Endothelial cell of umbilical vein (primary cell): ENCODE results near the gene UNC5C. TPM values are rescaled to one million over a fixed set of nuclear protein-coding genes. Genes with fewer than 3 reads are reported as not detected.

Source experiments
- BruUV-seq: library from RNA; stranded (reverse); fragments of 400-500 nt; replicated peaks from 2 replicates; lab custom pipeline; 2021; lab: Mats Ljungman, UMichigan
- CTCF ChIA-PET: fragments of 300-600, 350-600 bp; sonication (Branson Sonifier 250); formaldehyde crosslinking; loops from one replicate; lab custom pipeline; 2021; ENCODE audit warnings: antibody characterized with exemption, inconsistent platforms; lab: Charles Lee
- POLR2A ChIA-PET: fragments of 300-600, 350-600 bp; sonication (Branson Sonifier 250); formaldehyde crosslinking; loops from one replicate; lab custom pipeline; 2021; ENCODE audit warnings: antibody characterized with exemption, inconsistent platforms; lab: Charles Lee
- DNase-seq: peaks from one replicate; pipeline ENCODE4 v3.0.0-alpha.2; 2011; ENCODE audit warnings: low read depth, low spot score
- FAIRE-seq: peaks from 2 replicates; lab custom pipeline; 2011; peaks lifted over from hg19 to GRCh38; lab: Jason Lieb, UNC
- H2AFZ ChIP-seq: 2 replicates; pipeline ENCODE4 v1.6.0; 2012; ENCODE audit warnings: low read depth, low read length, control low read depth, inconsistent platforms
- H3K27ac ChIP-seq: 2 replicates; pipeline ENCODE4 v1.5.1; 2011; ENCODE audit warnings: low read depth, mild to moderate bottlenecking, control low read depth, low read length, moderate library complexity; ENCODE audit not compliant: insufficient read depth
- H3K27me3 ChIP-seq, 2 experiments: 2 replicates each; pipeline versions ENCODE4 v1.6.0 to v1.6.1; 2011; ENCODE audit warnings: low read length in 2 of 2, mixed read lengths in 1 of 2; ENCODE audit not compliant: control insufficient read depth in 2 of 2, insufficient read depth in 2 of 2
- H3K36me3 ChIP-seq, 2 experiments: 2 replicates in 1 of 2; 3 replicates in 1 of 2; pipeline ENCODE4 v1.5.1; 2011; ENCODE audit warnings: low read length in 2 of 2, mild to moderate bottlenecking in 1 of 2, moderate library complexity in 1 of 2; ENCODE audit not compliant: control insufficient read depth in 2 of 2, insufficient read depth in 2 of 2; ENCODE audit errors: extremely low read depth in 1 of 2
- H3K4me1 ChIP-seq: 3 replicates; pipeline ENCODE4 v1.5.1; 2011; ENCODE audit warnings: mild to moderate bottlenecking, low read length; ENCODE audit not compliant: control insufficient read depth, insufficient read depth; ENCODE audit errors: extremely low read depth
- H3K4me2 ChIP-seq: 2 replicates; pipeline ENCODE4 v1.6.1; 2011; ENCODE audit warnings: low read length, control low read depth, mixed read lengths; ENCODE audit not compliant: insufficient read depth
- H3K4me3 ChIP-seq, 3 experiments: fragments of 200-600 bp in 1 of 3; sonication (generic), shearing (Covaris generic) in 1 of 3; replicated peaks in 1 of 3; 2 replicates each; pipeline ENCODE4 v1.5.1; 2011 to 2016; ENCODE audit warnings: control low read depth in 3 of 3, low read length in 3 of 3, mild to moderate bottlenecking in 2 of 3, inconsistent platforms in 1 of 3, low read depth in 1 of 3, moderate library complexity in 1 of 3; ENCODE audit not compliant: insufficient read depth in 1 of 3
- H3K79me2 ChIP-seq: 2 replicates; pipeline ENCODE4 v1.6.0; 2012; ENCODE audit warnings: low read length, inconsistent platforms; ENCODE audit not compliant: control insufficient read depth, insufficient read depth
- H3K9ac ChIP-seq: replicated peaks from 2 replicates; pipeline ENCODE3; 2011; ENCODE audit warnings: low read length, control low read depth; ENCODE audit not compliant: insufficient read depth; ENCODE audit errors: extremely low read depth
- H3K9me1 ChIP-seq: replicated peaks from 3 replicates; pipeline ENCODE4 v1.6.0; 2011; ENCODE audit warnings: mild to moderate bottlenecking, low read length; ENCODE audit not compliant: control insufficient read depth, insufficient read depth; ENCODE audit errors: extremely low read depth
- H3K9me3 ChIP-seq: replicated peaks from 2 replicates; pipeline ENCODE4 v1.5.1; 2012; ENCODE audit warnings: low read length, inconsistent platforms; ENCODE audit not compliant: control insufficient read depth, insufficient read depth
- H4K20me1 ChIP-seq: replicated peaks from 2 replicates; pipeline ENCODE3; 2011; ENCODE audit warnings: mild to moderate bottlenecking, low read length; ENCODE audit not compliant: control insufficient read depth, insufficient read depth; ENCODE audit errors: extremely low read depth
- CTCF ChIP-seq, 2 donors: IDR thresholded peaks; 1 replicate in 1 of 2; 2 replicates in 1 of 2; pipeline ENCODE4 v1.5.1; 2011; ENCODE audit warnings: low read length in 2 of 2, mild to moderate bottlenecking in 2 of 2, moderate library complexity in 2 of 2, control low read depth in 1 of 2, inconsistent platforms in 1 of 2, low read depth in 1 of 2; ENCODE audit not compliant: insufficient read depth in 1 of 2; ENCODE audit errors: extremely low read depth in 1 of 2
- FOS ChIP-seq: IDR thresholded peaks from 2 replicates; pipeline ENCODE4 v1.6.1; 2011; ENCODE audit warnings: mild to moderate bottlenecking, low read length, moderate library complexity, borderline replicate concordance; ENCODE audit not compliant: insufficient read depth
- GATA2 ChIP-seq: IDR thresholded peaks from 2 replicates; pipeline ENCODE4 v1.7.0; 2011; ENCODE audit warnings: low read depth, mild to moderate bottlenecking, moderate library complexity, mixed read lengths, low read length; ENCODE audit not compliant: insufficient read length, insufficient read depth
- JUN ChIP-seq: IDR thresholded peaks from 2 replicates; pipeline ENCODE4 v1.6.1; 2011; ENCODE audit warnings: borderline replicate concordance, low read depth; ENCODE audit not compliant: insufficient read length, insufficient read depth
- MAX ChIP-seq: IDR thresholded peaks from 2 replicates; pipeline ENCODE4 v1.6.1; 2011; ENCODE audit not compliant: insufficient read depth, insufficient read length
- MYC ChIP-seq: IDR thresholded peaks from one replicate; pipeline ENCODE4 v1.6.1; 2011; ENCODE audit warnings: mild to moderate bottlenecking, low read depth, low read length
- POLR2A ChIP-seq: IDR thresholded peaks from 2 replicates; pipeline ENCODE4 v1.6.1; 2012; ENCODE audit warnings: low read depth, mild to moderate bottlenecking, control low read depth, low read length
- POLR2AphosphoS5 ChIP-seq: IDR thresholded peaks from 2 replicates; pipeline ENCODE4 v1.6.1; 2012; ENCODE audit warnings: low read depth, mild to moderate bottlenecking, control low read depth, low read length, moderate library complexity; ENCODE audit not compliant: insufficient read depth
- dilution Hi-C: fragments of 300-500 bp; cut with MboI; formaldehyde crosslinking; loops from one replicate; pipeline ENCODE4 v1.15.0; 2019; ENCODE audit warnings: low sequenced_read_pairs; ENCODE audit not compliant: extremely low pct_ligation_motif_present
- intact Hi-C: fragments of 100-400 bp; cut with micrococcal nuclease; formaldehyde crosslinking; loops from one replicate; pipeline ENCODE4 v1.10.0; 2022
- polyA plus RNA-seq, 4 experiments: library from polyadenylated mRNA; depleted of rRNA in 3 of 4; stranded (reverse) in 3 of 4; unstranded in 1 of 4; fragments of >200 nt; gene quantifications; 2 replicates each; pipeline versions ENCODE4 v1.2.1 to v1.2.3, GENCODE V29; 2011 to 2012; ENCODE audit warnings: missing spikeins in 1 of 4
- total RNA-seq: library from RNA; stranded (reverse); gene quantifications from 2 replicates; pipeline ENCODE4 v1.2.3, GENCODE V29; 2021

UNC5C gene
- total and polyA plus RNA-seq, 2 donors (not counting 3 experiments of a cell fraction or from before 2014, with no cell fraction given) = 0.44 to 0.53 TPM

- Histone ChIP-seq H2AFZ (no peak overlapping the region), H3K36me3 (no peaks in the 10 kb centered on the region), H3K9me1 (no peaks in the 10 kb centered on the region), H3K27me3 (no peaks in the 10 kb centered on the region), H3K4me1 (no peaks in the 10 kb centered on the region), H3K79me2 (no peaks in the 10 kb centered on the region), H3K9me3 (no peaks in the 10 kb centered on the region), H3K9ac (no peak overlapping the region), H4K20me1 (no peaks in the 10 kb centered on the region), H3K4me2 (no peak overlapping the region), H3K27ac (no peak overlapping the region), H3K4me3 (no peak overlapping the region)
- FAIRE-seq = no peak
- TF ChIP-seq GATA2 (no peak), MAX (no peak), FOS (no peak), POLR2A (no peak), POLR2AphosphoS5 (no peak), JUN (no peak), MYC (no peak), CTCF (IDR thresholded peaks at IDR 0.05; ENCODE audit: extremely low read depth in 1 of 2, insufficient read depth in 1 of 2, low read depth in 1 of 2, low read length in 2 of 2) (no peak)
- no peak for DNase-seq
- dilution Hi-C loops = no loop called here
- POLR2A ChIA-PET = no interaction called here
- no TSS peak for BruUV-seq
- intact Hi-C loops = no loop called here
- CTCF ChIA-PET = no interaction called here
These were observed 85.9 kb downstream of the UNC5C start for GRCh38 chr4:95462921-95463320.
